DND-41 (cell line): ENCODE results near the gene TMEM30B.

Source experiments
- EZH2 ChIP-seq: IDR thresholded peaks from 3 replicates; pipeline ENCODE4 v1.6.1; 2012; ENCODE audit warnings: borderline replicate concordance, low read depth, mild to moderate bottlenecking, moderate library complexity, low read length, inconsistent platforms; ENCODE audit not compliant: severe bottlenecking
- TF ChIP-seq, protein P1 (sequence below): IDR thresholded peaks from 2 replicates; pipeline ENCODE4 v1.5.1; 2012; ENCODE audit warnings: borderline replicate concordance, low read length, moderate library complexity, mild to moderate bottlenecking; ENCODE audit not compliant: poor library complexity, severe bottlenecking; ENCODE audit errors: extremely low read depth

DNA sequence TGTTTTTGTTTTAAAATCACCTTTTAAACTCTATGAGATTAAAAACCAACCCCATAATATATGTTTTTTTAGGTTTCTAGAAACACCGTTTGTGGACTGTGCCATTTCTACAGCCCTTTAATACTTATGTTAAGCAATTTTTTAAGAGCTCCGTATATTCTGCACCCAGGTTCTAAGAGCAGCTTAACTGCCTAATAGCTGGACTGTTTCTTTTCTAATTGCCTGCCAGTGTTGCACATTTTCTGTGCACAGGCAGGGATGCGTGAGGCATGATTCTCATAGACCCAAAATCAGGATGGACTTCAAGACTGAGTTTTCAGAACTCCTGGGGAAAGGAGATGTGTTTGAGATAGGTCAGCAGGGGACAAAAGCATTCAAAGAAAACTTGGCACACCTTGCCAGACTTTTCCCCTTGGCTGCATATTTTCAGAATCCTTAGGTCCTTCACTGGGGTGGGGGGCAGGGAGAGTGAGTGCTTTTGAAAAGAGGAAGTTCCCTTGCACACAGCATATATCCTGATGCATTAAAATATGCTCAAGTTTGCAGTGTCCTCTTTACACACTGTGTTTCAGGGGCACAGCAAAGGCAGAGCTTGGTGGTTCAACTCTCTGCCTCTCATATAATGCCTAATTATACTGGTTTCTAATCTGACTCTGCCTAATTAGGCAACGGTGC is 27.9 kb downstream of the TMEM30B start:
- TF ChIP-seq, protein P1, sequence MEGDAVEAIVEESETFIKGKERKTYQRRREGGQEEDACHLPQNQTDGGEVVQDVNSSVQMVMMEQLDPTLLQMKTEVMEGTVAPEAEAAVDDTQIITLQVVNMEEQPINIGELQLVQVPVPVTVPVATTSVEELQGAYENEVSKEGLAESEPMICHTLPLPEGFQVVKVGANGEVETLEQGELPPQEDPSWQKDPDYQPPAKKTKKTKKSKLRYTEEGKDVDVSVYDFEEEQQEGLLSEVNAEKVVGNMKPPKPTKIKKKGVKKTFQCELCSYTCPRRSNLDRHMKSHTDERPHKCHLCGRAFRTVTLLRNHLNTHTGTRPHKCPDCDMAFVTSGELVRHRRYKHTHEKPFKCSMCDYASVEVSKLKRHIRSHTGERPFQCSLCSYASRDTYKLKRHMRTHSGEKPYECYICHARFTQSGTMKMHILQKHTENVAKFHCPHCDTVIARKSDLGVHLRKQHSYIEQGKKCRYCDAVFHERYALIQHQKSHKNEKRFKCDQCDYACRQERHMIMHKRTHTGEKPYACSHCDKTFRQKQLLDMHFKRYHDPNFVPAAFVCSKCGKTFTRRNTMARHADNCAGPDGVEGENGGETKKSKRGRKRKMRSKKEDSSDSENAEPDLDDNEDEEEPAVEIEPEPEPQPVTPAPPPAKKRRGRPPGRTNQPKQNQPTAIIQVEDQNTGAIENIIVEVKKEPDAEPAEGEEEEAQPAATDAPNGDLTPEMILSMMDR: no peak
- no peak for TF ChIP-seq EZH2
